ENCODE data around the gene SEPHS1. TPM values are rescaled to one million over a fixed set of nuclear protein-coding genes. Genes with fewer than 3 reads are reported as not detected.
A peak's percentile ranks its signal among the peaks of the same experiment; 100 is the strongest.

Gene SEPHS1
- total RNA-seq, 1 experiment from 2014 or later, result 139 TPM

GRCh38 chr10:13268310-13268709, 79.8 kb downstream of the SEPHS1 start:
- CTCF ChIA-PET, result interaction anchor here (1.1 kb wide), 1 partner anchor 34 kb away, joined by 3 read pairs; no protein-coding TSS in a partner anchor
- no peaks in the 10 kb centered on the region for H3K9me3 ChIP-seq
- intact Hi-C loops (cut with micrococcal nuclease; ENCODE audit: unreplicated experiment), result no loop called here
- no peak overlapping the region for H3K4me3 ChIP-seq (ENCODE audit: low read depth, low read length)
- Mint-ChIP-seq H3K9me3 (ENCODE audit: unreplicated experiment) (no peaks in the 10 kb centered on the region), H3K36me3 (ENCODE audit: insufficient read depth, unreplicated experiment) (no peaks in the 10 kb centered on the region), H3K4me1 (ENCODE audit: low read depth, unreplicated experiment) (no peaks in the 10 kb centered on the region), H3K27ac (ENCODE audit: unreplicated experiment) (no peak overlapping the region), H3K4me3 (ENCODE audit: unreplicated experiment) (no peak overlapping the region), H3K27me3 (ENCODE audit: insufficient read depth, unreplicated experiment) (no peaks in the 10 kb centered on the region)
- no TSS peak for BruUV-seq (replicated peaks)
- H3K36me3 ChIP-seq (ENCODE audit: control insufficient read depth, insufficient read depth, low read length), result no peaks in the 10 kb centered on the region
- TF ChIP-seq, protein P1, sequence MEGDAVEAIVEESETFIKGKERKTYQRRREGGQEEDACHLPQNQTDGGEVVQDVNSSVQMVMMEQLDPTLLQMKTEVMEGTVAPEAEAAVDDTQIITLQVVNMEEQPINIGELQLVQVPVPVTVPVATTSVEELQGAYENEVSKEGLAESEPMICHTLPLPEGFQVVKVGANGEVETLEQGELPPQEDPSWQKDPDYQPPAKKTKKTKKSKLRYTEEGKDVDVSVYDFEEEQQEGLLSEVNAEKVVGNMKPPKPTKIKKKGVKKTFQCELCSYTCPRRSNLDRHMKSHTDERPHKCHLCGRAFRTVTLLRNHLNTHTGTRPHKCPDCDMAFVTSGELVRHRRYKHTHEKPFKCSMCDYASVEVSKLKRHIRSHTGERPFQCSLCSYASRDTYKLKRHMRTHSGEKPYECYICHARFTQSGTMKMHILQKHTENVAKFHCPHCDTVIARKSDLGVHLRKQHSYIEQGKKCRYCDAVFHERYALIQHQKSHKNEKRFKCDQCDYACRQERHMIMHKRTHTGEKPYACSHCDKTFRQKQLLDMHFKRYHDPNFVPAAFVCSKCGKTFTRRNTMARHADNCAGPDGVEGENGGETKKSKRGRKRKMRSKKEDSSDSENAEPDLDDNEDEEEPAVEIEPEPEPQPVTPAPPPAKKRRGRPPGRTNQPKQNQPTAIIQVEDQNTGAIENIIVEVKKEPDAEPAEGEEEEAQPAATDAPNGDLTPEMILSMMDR (IDR thresholded peaks at IDR 0.05; ENCODE audit: insufficient read depth in 1 of 2, low read depth in 1 of 2, low read length in 1 of 2, severe bottlenecking in 1 of 2, unreplicated experiment in 1 of 2), result no peak
- H3K27me3 ChIP-seq (replicated peaks; ENCODE audit: control insufficient read depth, insufficient read depth, low read length), result no peaks in the 10 kb centered on the region
- POLR2A ChIA-PET, result no interaction called here
- H3K4me1 ChIP-seq, result no peaks in the 10 kb centered on the region; the same call in 1 of the 2 replicates
- peak in 1 of 2 experiments; percentile 8 for DNase-seq

Other genes starting within 250 kb of the SEPHS1 start
- gene OPTN, start 248.1 kb downstream of the SEPHS1 start, total RNA-seq (2022), result 59.6 and 70.9 TPM in 2 replicates
- gene MCM10, start 186.7 kb downstream of the SEPHS1 start, total RNA-seq (2022), result 55.0 and 62.6 TPM in 2 replicates
- gene UCMA, start 113.9 kb downstream of the SEPHS1 start, total RNA-seq (2022), result not detected in 2 replicates
- 49.6 and 52.3 TPM in 2 replicates for gene PHYH, start 48.2 kb downstream of the SEPHS1 start, total RNA-seq (2022)
- 24.6 and 27.8 TPM in 2 replicates for gene BEND7, start 180.7 kb upstream of the SEPHS1 start, total RNA-seq (2022)
- 31.0 and 32.0 TPM in 2 replicates for gene PRPF18, start 238.7 kb upstream of the SEPHS1 start, total RNA-seq (2022)